Stimulated activated CD8-positive, alpha-beta memory T cell treated with anti-CD3 and anti-CD28 coated beads, Interleukin-12 subunit alpha, Interleukin-12 subunit beta, amount 100 ng/mL, for 24 hours (primary cell): ENCODE results near the gene ACSS2.

ENCODE experiments used
- DNase-seq: peaks from one replicate; pipeline ENCODE4 v3.0.0-alpha.2; 2020; ENCODE audit errors: extremely low read depth

ACSS2 gene

GRCh38 chr20:34876406-34877282 is at the start of gene ACSS2:
ACSS2 (plus strand) TSS chr20:34876612; CDS start chr20:34876646, 34 bp downstream.
- peak; percentile 78 for DNase-seq

GRCh38 chr20:34829191-34829590 is 47.2 kb upstream of the ACSS2 start:
- DNase-seq = no peak

- DNase-seq = no peak
Observed at GRCh38 chr20:34831936-34832335, 44.5 kb upstream of the ACSS2 start.

GRCh38 chr20:34834459-34834893 is 41.9 kb upstream of the ACSS2 start:
- DNase-seq = no peak

- DNase-seq = no peak
Observed at GRCh38 chr20:34842143-34842542, 34.3 kb upstream of the ACSS2 start.

- DNase-seq = no peak
Observed at GRCh38 chr20:34843421-34843820, 33.0 kb upstream of the ACSS2 start.

GRCh38 chr20:34848597-34848996 is 27.8 kb upstream of the ACSS2 start:
- DNase-seq = no peak

- DNase-seq = no peak
Observed at GRCh38 chr20:34849778-34850177, 26.6 kb upstream of the ACSS2 start.

- no peak for DNase-seq
Observed at GRCh38 chr20:34850969-34851368, 25.4 kb upstream of the ACSS2 start.

- DNase-seq = no peak
Observed at GRCh38 chr20:34852298-34852697, 24.1 kb upstream of the ACSS2 start.

- DNase-seq = no peak
Observed at GRCh38 chr20:34859367-34859766, 17.0 kb upstream of the ACSS2 start.

GRCh38 chr20:34859826-34860545 is 16.4 kb upstream of the ACSS2 start:
- no peak for DNase-seq

- no peak for DNase-seq
Observed at GRCh38 chr20:34861386-34862084, 14.9 kb upstream of the ACSS2 start.

- no peak for DNase-seq
Observed at GRCh38 chr20:34862724-34863123, 13.7 kb upstream of the ACSS2 start.

GRCh38 chr20:34863421-34863965 is 12.9 kb upstream of the ACSS2 start:
- no peak for DNase-seq

- no peak for DNase-seq
Observed at GRCh38 chr20:34864216-34864615, 12.2 kb upstream of the ACSS2 start.

GRCh38 chr20:34871320-34871926 is 5.0 kb upstream of the ACSS2 start:
- no peak for DNase-seq

- no peak for DNase-seq
Observed at GRCh38 chr20:34871966-34872621, 4.3 kb upstream of the ACSS2 start.

GRCh38 chr20:34872622-34873224 is 3.7 kb upstream of the ACSS2 start, which contains the start of gene GGT7:
GGT7 (minus strand) TSS chr20:34872856; CDS start chr20:34872815, 41 bp downstream.
- peak; percentile 70 for DNase-seq

- no peak for DNase-seq
Observed at GRCh38 chr20:34873583-34874093, 2.8 kb upstream of the ACSS2 start.
